NAMALWA (cell line): ENCODE data around the gene PITRM1.

Experiments used
- DNase-seq: peaks from one replicate; pipeline ENCODE4 v3.0.0-alpha.2; 2015; ENCODE audit warnings: low spot score

Gene PITRM1

DNA sequence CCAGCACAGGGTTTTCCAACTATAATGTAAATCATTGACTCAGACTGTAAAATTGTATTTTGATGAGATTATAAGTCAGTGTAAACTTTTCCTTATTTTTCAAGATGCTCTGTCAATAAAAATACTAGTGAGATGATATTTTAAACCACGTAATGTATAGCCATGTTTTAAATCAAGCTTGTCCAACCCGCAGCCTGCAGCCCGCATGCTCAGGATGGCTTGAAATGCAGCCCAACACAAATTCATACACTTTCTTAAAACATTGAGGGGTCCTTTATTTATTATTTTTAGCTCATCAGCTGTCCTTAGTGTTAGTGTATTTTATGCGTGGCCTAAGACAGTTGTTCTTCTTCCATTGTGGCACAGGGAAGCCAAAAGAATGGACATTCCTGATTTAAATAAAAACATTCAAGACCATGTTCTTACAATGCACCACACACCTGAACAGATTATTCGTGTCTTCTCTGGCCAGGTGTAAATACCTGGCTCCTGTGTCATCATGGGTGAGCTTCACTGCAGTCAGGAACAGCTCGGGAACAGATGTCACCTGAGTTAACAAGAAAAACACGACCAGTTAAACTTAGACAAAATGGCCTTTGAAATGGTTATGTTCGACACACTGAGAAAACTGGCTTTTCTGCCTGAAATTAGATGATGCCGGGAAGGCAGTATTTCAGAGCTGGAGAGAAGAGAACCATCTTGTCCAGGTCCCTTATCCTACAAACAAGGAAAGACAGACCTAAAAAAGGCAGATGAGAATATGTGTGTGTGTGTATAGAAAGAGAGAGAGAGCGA, 5.9 kb downstream of the PITRM1 start:
- no peak for DNase-seq

DNA sequence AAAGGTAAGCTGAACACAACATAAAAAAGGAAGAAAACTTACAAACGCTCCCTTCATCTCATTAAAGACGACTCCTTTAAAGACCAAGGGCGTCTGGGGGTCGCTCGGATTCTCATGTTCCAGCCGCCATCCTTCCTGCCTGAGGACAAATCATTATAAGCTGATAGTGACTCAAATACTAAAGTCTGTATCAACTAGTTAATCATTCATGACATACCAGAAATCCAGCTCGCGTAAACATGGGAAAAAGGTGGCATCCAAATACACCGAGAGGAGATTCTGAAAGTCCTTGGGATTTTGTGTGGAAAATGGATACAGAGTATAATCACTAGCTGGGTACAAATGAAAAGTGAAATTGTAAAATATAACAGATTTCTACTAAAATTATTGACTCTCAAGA, 7.4 kb downstream of the PITRM1 start:
- no peak for DNase-seq

GRCh38 chr10:3163879-3164278, 8.7 kb downstream of the PITRM1 start:
- DNase-seq: no peak

- DNase-seq: no peak
Measured at GRCh38 chr10:3162533-3162932, 10.0 kb downstream of the PITRM1 start.

GRCh38 chr10:3159152-3159551, 13.4 kb downstream of the PITRM1 start:
- DNase-seq: no peak

DNA sequence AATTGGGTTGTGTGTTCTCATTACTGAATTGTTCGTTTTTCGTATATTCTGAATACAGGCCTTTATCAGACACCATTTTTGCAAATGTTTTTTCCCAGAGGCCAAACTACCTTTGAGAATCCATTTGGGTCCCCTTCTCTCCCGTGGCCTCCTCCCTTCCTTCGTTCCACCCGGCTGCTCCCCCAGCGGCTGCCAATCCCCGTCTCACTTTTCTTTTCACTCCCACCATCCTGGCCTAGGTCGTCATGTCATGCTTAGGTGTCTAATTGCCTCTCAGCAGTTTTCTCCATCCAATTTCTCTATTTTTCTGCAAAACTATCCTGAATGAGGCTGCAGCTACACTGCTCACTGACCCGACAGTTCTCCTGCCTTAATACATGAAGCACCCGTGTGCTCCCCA, 17.9 kb downstream of the PITRM1 start:
- no peak for DNase-seq

GRCh38 chr10:3152566-3152935, 20.0 kb downstream of the PITRM1 start:
- no peak for DNase-seq

DNA sequence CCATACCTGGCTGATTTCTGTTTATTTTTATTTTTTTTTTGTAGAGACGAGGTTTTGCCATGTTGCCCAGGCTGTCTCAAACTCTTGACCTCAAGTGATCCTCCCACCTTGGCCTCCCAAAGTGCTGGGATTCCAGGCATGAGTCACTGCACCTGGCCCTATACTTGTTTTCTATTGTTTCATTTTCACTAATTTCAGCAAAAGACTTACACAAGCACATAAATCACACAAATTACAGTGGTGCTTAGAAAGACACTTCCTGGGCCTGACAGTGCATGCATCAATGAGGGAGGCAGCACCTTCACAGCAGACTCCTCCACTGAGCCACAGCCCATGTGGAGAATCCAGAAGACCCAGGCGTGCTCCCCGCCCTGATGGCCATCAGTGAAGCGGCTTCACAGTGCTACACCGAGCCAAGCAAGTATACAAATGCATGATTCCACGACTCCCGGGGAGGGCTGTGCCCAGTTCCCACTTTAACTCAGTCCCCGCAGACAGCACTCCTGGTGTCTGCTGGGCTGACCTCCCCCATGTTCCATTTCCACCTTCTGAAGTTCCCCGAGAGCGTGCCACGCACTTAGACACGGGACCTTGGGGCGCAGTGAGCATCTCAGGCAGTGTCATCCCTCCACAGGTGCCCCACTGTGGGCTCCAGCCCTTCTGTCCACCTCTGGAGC, 20.6 kb downstream of the PITRM1 start:
- no peak for DNase-seq

DNA sequence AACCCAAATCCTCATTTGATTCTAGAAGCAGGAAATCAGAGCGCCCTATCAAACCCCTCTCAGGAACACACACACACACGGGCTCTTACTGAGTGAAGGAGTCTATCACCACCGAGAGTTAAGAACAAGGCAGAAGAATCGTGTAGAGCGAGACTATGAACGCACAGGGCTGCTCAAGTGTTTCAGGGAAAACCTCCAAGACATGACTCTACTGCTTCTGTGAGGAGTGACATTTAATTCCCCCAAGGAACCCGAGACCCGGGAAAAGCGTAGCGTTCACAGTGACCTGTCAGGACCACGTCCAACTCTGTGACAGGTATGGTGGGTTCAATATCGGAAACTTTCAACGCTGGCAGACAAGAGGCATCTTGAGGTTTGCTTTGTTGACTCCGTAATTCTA, 21.6 kb downstream of the PITRM1 start:
- DNase-seq: no peak

DNA sequence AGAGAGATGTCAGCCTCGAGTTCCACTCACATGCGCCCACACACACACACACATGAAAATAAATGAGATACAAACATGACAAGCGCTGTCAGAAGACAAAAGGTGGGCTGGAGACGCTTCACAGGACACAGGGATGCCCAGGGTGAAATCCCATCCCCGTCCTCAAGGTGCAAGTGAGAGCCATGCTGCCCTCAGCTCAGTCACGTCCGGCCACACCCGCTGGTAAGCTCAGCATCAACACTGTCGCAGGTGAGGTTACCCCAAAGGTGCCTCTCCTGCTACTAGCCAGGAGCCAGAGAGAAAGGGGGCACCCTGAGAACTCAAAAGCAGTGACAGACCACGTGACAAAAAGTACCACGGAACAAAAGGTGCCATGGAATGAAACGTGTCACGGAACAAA, 22.2 kb downstream of the PITRM1 start:
- no peak for DNase-seq

DNA sequence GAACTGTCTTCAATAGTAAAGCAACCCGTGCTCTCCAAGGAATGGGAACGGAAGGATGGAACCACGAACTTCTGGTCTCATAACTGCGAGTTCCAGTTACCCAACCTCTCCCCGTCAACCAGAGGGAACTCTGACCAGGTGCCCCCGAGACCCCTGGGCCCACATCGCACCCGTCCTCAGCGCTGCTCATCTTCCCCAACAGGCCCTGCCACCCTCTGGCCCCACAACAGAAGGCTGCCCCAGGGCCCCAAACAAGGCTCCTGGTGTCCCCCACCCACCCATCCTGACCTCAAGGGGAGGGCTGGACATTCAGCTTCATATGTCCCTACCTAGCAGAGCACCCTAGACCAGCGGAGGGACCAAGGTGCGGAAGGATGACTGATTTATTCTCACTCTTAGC, 22.7 kb downstream of the PITRM1 start:
- no peak for DNase-seq

DNA sequence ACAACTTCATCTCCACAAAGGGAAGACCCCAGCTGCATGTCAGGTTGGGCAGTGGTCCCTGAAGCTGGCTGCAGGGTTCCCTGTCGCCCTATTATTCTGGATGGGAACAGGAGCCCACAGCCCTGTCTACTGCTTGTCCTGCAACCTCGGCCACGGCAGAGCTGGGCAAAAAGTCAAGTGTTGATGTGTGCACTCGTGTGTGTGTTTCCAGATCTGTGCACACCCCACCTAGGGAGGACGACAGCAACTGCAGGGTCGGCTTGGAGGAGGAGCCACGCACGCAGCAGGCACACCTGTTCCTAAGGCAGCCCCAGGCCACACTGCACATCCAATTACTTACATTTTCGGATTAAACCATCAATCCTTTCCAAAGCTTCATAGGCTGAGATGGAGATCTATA, 23.6 kb downstream of the PITRM1 start:
- no peak for DNase-seq

- no peak for DNase-seq
Measured at GRCh38 chr10:3148041-3148440, 24.5 kb downstream of the PITRM1 start.

DNA sequence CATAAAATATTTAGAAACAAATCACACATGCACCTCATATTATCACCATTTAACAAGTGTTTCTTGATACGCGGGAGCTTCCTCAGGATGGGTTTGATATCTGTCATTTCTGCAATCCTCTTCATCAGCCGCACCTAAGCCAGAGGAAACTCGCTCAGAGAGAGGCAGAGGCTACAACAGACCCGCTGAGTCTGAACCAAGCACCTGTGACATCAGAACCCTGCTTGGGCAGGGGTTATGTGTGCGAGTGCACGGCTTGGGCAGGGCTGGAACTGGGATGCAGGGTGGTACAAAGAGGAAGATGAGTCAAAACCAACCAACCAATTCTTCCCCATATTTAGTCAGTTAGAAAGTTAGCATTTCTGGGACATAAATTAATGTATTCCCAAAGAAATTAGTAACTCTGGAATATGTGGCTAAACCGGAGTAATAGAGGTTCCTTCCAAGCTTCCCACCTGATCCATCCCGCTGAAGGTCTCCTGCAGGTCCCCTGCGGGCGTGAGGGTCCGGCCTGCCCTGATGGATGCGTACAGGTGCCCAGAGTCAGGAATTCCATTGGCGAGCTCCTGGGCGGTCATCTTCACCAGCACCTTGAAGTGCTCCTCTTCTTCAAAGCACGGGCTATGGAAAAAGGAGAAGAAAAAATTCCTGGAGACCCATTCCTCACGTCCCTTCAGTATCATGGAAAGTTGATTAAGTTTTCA, 25.3 kb downstream of the PITRM1 start:
- no peak for DNase-seq

- no peak for DNase-seq
Measured at GRCh38 chr10:3146289-3146688, 26.3 kb downstream of the PITRM1 start.

DNA sequence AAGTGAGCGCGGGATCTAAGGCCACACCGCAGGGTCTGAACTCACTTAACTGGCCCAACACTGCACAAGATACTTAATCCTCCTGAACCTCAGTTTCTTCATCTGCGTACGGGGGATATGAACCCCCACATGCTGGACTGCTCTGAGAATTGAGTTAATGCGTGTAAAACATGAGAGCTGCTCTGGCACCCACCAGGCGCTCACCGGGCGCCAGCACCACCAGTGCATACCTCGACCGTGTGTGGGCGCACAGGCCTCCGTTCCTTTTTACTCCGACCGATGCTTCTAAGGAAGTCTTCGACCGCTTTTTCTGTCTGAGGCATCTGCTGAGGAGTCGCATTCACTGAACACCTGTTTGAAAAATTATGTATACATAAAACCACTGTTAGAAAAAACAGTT, 27.2 kb downstream of the PITRM1 start:
- no peak for DNase-seq

DNA sequence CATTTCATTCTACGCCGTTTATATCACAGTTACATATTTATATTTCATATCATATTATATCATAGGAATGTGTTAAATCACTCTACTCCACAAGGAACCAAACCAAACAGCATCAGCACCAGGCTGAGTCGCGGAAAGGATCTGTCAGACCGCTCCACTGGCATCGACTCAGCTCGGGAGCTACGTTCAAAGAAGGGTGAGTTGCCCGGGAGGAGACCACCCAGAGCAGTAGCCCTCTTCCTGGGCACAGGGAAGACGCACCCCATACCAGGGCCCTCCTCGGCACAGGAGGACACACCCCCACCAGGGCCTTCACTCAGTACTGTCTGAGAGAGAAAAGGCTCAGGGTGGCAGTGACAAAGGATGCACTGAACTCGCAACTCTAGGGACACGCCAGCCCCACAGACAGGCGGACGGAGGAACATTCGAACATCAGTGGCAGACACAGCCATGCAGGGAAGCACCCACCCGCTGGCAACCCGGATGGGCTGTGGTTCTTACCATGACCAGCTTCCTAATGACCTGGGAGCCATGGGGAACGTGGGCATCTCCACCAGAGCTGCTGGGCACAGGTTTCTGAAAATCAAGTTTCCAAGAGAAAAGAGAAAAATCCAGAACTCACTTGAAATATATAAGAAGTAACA, 28.7 kb downstream of the PITRM1 start:
- DNase-seq: no peak

DNA sequence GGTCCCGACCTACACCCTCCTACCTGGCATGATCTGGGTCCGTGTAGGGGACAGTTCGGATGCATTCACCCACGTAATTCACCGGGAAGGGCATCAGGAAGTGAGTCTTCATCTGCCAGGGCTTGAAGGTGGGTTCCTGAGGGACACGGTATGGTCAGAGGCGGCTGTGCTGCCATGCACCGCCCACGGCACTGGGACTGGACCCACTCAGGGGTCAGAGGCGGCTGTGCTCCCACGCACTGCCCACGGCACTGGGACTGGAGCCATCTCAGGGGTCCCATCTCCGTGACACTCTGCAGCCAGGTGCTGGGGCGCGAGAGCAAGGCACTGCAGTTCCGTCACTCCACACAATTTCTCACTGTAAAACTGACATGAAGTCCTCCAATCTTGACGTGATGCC, 29.2 kb downstream of the PITRM1 start:
- no peak for DNase-seq

GRCh38 chr10:3142146-3142875, 30.3 kb downstream of the PITRM1 start:
- DNase-seq: no peak

DNA sequence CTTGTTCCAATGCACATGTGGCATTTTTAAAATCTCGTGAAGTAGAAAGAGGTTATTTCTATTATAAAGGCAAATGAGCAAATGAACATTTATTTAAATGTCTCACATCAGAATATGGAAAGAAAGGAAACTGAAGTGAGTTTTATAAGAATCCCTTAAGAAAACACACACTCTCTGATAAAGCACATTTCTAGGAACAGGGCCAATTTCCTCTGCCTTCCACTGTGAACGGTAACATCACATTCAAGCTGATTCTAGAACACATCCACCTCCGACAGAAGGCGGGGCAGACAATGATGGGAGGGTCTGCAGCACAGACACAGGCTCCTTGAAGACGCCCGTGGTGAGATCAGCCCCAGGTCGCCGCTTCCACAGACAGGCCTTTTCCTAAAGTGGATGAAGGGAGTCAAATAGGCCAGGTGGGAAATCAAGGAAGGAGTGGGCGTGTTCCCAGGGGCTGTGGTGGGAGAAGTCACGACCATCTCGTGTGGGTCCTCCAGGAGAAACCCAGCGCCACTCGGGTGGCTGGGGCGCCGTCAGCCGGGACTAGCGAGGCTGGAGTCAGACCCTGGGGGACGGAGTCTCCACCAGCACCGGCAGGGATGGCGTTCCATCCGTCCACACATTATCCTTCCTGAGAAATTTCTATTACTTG, 31.1 kb downstream of the PITRM1 start:
- no peak for DNase-seq

DNA sequence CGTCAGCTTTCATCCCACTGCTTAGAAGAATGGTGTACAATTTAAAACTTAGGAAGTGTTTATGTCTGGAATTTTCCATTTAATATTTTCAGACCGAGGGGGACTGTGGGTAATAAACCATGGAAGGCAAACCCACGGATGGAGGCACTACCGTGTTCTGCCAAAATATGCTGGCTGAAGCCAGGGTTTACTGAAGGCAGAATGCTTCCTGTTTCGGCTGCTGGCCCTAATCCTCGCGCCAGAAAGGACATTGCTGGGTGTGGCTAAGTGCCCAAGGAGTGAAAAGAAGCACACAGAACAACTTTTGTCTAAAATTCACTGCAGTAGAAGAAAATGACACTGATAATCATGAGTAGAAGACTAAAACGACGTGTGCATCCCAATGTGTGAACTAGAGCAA, 32.3 kb downstream of the PITRM1 start:
- DNase-seq: no peak
